HG02973 (cell line): ENCODE measurements around the gene ADAM8.

Source experiments
- ATAC-seq: cut with Tn5 transposase; IDR thresholded peaks from one replicate; pipeline ENCODE4 v1.9.1; 2021; ENCODE audit warnings: moderate library complexity; ENCODE audit not compliant: unreplicated experiment

Gene ADAM8

GRCh38 chr10:133309100-133309719 lies 32.5 kb upstream of the ADAM8 start:
- ATAC-seq, result peak; percentile 62

GRCh38 chr10:133308421-133309099 lies 31.9 kb upstream of the ADAM8 start, which contains the start of the genes TUBGCP2 and ZNF511:
TUBGCP2 (minus strand) TSS chr10:133308872; CDS start chr10:133302941, 5,931 bp downstream.
ZNF511 (plus strand) TSS chr10:133308914; CDS start chr10:133308944, 30 bp downstream.
- peak; percentile 64 for ATAC-seq

- ATAC-seq, result peak; percentile 52
Measured at GRCh38 chr10:133307776-133308420, 31.2 kb upstream of the ADAM8 start.

GRCh38 chr10:133306941-133307379 lies 30.3 kb upstream of the ADAM8 start:
- no peak for ATAC-seq

GRCh38 chr10:133306097-133306476 lies 29.4 kb upstream of the ADAM8 start:
- no peak for ATAC-seq

GRCh38 chr10:133303206-133303605 lies 26.5 kb upstream of the ADAM8 start:
- no peak for ATAC-seq

GRCh38 chr10:133302230-133302629 lies 25.6 kb upstream of the ADAM8 start:
- ATAC-seq, result no peak

- ATAC-seq, result no peak
Measured at GRCh38 chr10:133299738-133300137, 23.1 kb upstream of the ADAM8 start.

- no peak for ATAC-seq
Measured at GRCh38 chr10:133299224-133299623, 22.6 kb upstream of the ADAM8 start.

- ATAC-seq, result no peak
Measured at GRCh38 chr10:133298466-133298865, 21.8 kb upstream of the ADAM8 start.

GRCh38 chr10:133297504-133297903 lies 20.8 kb upstream of the ADAM8 start:
- no peak for ATAC-seq

- ATAC-seq, result no peak
Measured at GRCh38 chr10:133295426-133296320, 19.0 kb upstream of the ADAM8 start.

GRCh38 chr10:133294189-133294588 lies 17.5 kb upstream of the ADAM8 start:
- no peak for ATAC-seq

- ATAC-seq, result no peak
Measured at GRCh38 chr10:133293810-133294119, 17.1 kb upstream of the ADAM8 start.

- no peak for ATAC-seq
Measured at GRCh38 chr10:133292919-133293809, 16.5 kb upstream of the ADAM8 start.

GRCh38 chr10:133289761-133290160 lies 13.1 kb upstream of the ADAM8 start:
- no peak for ATAC-seq

- ATAC-seq, result no peak
Measured at GRCh38 chr10:133287832-133288500, 11.3 kb upstream of the ADAM8 start.

- ATAC-seq, result no peak
Measured at GRCh38 chr10:133286366-133286765, 9.7 kb upstream of the ADAM8 start.

- ATAC-seq, result no peak
Measured at GRCh38 chr10:133285217-133285616, 8.5 kb upstream of the ADAM8 start.

GRCh38 chr10:133283931-133284330 lies 7.3 kb upstream of the ADAM8 start:
- ATAC-seq, result no peak
